CMK (cell line): ENCODE results near the gene SLC25A21.
"Not testable (repeated sequence)": the region's sequence is repeated elsewhere in the genome, so short reads cannot be mapped to it uniquely, and the experiment has no call there.

Experiments used
- DNase-seq: peaks from one replicate; pipeline ENCODE4 v3.0.0-alpha.2; 2010; ENCODE audit warnings: low read depth

SLC25A21 gene

DNA sequence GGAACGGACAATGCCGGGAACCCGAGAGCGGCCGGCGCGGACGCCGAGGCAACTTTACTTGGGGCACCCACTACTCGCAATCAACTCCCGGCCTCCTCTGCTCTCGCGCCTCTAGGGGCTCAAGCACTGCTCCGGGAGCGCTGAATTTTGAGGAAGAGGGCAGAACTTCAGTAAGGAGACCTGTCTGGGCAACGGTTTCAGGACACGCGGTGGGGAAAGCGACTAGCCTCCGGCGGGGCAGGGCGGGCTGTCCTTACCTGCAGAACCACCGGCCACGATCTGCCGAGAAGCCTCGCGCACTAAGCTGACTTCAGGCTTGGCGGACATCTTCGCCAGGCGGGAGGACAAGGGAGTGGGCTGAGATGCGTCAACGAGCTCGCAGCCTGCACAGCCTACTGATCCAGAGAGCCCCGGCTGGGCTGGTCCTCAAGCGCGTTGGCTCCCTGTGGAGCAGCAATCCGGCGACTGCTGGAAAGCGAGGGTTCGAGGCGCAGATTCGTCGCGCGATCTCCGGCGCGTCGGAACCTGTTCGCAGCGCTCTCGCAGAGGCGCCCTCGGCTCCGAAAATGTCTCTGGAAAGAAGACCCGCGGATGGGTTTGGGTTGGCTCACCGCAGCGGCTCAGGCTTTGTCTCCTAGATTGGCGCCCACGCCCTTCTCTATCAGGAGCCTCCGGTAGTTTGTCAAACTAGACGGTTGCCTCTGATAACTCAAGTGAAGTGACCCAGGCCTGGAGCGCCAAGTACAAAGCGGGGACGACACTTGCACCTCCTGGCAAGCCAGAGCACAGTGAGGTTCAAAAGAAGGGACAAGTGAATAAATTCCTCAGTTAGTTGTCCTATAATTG lies at the start of gene SLC25A21:
TSS of gene SLC25A21 (minus strand) at position 583 of the 846 bp plus-strand sequence.
- DNase-seq, result peak; percentile 57

DNA sequence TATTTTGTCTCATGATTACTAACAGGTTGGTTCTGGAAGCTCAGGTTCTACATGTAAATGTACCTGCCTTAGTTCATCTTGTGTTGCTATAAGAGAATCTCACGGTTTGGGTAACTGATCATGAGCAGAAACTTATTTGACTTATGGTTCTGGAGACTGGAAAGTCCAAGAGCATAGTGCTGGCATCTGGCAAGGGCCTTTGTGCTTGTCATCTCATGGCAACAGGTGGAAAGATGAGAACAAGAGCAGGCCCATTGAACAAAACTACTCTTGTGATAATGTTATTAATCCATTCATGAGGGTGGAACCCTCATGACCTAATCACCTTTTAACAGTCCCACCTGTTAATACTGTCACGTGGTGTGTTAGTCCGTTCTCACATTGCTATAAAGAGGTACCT lies 48.7 kb upstream of the SLC25A21 start:
- no peak for DNase-seq

DNA sequence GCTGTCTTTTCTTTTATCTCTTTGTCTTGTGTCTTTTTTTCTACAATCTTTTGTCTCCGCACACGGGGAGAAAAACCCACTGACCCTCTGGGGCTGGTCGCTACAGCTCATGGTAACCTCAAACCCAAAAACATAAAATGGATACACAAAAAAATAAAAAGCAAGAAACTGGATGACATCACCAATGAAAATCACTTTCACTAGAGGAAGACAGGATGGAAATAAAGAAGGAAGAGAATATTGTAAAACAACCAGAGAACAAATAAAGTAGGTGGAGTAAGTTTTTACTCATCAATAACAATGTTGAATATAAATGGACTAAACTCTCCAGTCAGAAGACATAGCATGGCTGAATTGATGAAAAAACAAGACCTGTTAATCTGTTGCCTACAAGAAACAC lies 42.9 kb upstream of the SLC25A21 start:
- no peak for DNase-seq

DNA sequence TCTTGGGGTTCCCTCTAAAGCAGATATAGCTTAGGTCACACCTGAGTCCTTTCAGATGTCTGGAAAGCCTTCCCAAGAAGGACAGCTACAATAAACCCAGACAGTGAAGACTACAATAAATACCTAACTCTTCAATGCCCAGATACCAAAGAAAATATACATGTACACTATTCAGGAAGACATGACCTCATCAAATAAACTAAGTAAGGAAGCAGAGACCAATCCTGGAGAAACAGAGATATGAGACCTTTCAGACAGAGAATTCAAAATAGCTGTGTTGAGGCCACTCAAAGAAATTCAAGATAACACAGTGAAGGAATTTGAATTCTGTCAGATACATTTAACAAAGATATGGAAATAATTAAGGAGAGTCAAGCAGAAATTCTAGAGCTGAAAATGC lies 40.6 kb upstream of the SLC25A21 start:
- DNase-seq, result no peak

DNA sequence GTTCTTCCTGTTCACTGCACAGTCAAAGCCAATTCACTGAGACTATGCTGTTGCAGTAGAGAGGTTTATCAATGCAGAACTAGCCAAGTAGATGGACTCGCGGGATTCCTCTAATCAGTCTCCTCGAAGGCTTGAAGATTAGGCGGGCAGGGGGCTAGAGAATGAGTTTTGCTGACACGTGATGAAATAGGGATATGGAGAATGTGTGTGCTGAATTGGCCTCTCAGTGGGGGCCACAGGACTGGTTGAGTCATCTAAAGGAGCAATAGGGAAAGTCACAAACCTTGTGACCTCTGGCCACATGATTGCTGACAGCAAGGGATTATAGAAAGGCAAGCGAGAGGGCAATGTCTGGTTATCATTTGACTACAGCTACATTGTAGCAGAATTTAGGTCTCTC lies 38.0 kb upstream of the SLC25A21 start:
- DNase-seq, result no peak

DNA sequence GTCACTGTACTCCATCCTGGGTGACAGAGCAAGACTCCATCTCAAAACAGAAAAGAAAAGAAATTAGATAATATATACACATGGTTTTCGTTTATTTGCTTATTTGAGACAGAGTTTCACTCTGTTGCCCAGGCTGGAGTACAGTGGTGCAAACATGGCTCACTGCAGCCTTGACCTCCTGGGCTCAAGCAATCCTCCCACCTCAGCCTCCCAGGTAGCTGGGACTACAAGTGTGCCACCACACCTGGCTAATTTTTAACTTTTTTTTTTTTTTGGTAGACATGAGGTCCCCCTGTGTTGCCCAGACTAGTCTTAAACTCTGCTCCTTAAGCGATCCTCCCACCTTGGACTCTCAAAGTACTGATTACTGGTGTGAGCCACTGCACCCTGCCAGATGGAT lies 37.2 kb upstream of the SLC25A21 start:
- not testable (repeated sequence) for DNase-seq

DNA sequence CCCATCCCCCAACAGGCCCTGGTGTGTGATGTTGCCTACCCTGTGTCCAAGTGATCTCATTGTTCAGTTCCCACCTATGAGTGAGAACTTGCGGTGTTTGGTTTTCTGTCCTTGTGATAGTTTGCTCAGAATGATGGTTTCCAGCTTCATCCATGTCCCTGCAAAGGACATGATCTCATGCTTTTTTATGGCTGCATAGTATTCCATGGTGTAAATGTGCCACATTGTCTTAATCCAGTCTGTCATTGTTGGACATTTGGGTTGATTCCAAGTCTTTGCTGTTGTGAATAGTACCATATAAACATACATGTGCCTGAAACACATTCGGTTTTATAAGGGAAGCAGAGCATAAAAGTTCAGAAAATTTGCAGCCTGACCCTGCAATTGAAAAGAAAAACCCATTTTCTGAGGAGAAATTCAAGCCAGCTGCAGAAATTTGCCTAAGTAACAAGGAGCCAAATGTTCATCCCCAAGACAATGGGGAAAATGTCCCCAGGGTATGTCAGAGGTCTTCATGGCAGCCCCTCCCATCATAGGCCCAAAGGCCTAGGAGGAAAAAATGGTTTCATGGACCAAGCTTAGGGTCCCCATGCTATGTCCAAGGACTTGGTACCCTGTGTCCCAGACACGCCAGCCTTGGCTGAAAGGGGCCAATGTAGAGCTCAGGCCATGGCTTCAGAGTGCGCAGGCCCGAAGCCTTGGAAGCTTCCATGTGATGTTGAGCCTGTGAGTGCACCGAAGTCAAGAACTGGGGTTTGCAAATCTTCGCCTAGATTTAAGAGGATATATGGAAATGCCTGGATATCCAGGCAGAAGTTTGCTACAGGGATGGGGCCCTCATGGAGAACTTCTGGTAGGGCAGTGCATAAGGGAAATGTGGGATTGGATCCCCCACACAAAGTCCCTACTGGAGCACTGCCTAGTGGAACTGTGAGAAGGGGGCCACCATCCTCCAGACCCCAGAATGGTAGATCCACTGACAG lies 33.5 kb upstream of the SLC25A21 start:
- not testable (repeated sequence) for DNase-seq

DNA sequence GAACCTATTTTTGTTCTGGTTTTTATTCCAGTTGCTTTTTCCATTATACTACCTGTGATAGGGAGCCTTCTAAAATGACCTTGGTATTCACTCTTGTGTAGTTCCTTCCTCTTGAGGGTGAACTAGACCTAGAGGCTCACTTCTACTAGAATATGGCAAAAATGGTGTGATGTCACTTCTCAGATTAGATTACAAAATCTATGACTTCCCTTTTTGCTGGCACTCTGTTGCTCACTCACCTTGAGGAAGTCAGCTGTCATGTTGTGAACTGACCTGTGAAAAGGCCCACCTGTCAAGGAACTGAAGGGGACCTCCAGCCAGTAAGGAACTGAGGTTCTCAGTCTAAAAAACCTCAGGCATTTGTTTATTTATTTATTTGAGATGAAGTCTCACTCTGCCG lies 31.0 kb upstream of the SLC25A21 start:
- DNase-seq, result no peak

DNA sequence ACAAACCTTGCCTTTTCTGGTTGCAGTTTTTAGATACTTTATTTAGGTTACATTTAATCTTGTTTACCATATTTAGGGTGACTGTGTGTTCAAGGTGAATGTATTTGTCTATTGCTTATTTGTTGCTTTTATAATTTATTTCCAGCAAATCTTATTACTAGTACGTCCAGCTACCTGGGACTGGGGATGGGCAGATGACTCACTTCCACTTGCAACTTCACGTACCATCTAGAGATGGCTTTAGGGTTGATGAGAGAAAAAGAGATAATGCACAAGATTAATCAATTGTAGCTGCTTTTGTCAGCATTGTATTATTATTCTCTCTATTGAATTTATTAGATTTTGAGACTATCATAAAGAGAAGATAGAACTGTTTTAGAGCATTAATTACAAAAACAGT lies 30.4 kb upstream of the SLC25A21 start:
- no peak for DNase-seq

DNA sequence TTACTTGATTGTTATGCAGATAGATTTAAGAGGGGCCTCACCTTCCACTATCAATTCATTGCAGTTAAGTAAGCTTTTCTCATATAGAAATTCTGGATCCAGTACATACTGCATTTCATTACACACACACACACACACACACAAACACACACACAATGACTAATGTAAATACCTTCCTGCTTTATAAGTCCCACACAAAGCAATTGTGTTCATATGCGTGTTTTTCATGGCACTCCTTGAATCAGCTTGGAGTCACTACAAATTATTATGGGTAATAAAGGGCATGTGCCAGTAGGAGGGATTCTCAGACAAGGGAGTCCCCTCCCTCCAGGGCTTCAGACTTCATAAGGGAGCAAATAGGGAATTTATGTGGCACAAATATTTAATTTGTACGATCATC lies 29.9 kb upstream of the SLC25A21 start:
- DNase-seq, result no peak

DNA sequence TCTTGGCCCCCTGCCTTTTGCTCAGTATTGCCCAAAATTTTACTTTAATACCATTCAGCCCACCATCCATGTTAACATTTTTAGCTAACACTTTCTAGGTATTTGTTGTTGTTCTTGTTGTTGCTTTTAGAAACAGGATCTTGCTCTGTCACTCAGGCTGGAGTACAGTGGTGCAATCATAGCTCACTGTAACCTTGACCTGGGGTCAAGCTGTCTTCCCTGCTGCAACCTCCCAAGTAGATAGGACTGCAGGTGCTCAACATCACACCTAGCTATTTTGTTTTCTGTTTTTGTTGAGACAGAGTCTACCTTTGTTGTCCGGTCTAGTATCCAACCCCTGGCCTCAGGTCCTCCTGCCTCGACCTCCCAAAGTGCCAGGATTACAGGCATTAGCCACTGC lies 29.3 kb upstream of the SLC25A21 start:
- DNase-seq, result no peak

DNA sequence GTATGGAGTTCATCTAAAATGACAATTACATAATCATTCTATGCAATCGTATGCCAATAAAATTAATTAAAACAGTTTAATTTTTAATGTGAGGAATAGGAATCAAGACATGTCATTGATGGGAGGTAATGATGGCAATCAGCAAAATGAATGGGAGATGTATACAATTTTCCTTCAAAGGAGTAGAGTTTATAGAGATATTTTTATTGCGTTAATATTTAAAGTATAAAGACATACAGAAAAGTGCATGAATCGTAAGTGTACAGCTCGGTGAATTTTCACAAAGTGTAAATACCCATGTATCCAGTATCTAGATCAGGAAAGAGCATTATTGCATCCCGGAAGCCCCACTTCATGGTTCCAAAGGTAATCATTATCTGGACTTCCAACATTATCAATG lies 26.5 kb upstream of the SLC25A21 start:
- DNase-seq, result no peak

DNA sequence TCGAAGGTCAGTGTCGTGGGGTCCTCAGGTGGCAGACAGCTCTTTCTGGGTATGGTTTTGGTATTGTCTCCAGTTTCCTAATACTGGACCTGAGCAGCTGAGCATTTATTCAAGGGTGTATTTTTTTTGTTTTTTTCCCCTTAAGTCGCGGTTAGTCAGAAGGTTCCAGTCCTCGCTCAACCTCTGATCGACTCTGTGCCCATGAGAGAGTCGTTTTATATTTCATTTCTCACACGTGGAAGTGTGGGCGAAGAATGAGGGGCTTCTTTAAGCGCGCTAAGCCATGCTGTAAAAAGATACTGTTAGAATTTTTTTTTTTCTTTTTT lies 25.8 kb upstream of the SLC25A21 start:
- DNase-seq, result no peak

DNA sequence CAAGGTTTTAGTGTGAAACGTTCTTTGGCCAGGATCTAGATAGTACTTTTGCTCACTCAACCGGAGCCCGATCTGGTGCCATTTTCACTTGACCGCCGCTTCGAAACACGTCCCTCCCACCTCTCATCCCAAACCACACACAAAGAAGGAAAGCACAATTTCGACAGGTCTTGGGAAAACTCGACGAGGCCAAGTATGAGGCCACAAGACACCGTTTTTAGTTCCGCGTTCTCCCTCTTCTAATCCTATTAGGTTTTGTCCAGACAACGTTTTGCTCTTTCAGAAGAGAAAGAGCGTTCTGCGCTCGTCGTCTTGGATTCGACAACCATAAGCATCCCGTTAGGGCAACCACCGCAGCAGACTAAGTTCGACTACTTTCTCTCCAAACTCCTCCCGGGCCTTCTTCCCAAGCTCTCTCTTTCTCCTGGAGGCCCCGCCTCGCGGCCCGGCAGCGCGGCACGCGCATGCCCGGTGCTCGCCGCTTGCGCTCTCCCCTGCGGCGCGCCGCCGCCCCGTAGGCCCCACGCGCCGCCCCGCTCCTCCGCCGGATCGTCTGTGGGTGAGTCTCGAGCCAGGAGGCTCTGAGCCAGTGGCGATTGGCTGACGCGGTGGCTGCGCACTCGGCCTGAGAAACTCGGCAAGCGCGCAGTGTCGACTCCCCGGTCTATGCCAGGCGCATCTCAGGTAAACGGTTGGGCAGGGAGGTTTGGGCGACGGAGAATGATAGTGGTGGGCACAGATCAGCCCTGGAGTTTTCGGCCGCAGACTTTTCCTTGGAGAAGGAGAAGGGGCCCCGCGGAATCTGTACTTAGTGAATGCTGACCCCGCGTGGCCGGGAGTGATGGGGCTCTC lies 25.2 kb upstream of the SLC25A21 start, which contains the start of gene MIPOL1:
TSS of gene MIPOL1 (plus strand) at position 517 of the 852 bp plus-strand sequence. CDS start 49,952 bp downstream, outside the sequence.
- peak; percentile 44 for DNase-seq

DNA sequence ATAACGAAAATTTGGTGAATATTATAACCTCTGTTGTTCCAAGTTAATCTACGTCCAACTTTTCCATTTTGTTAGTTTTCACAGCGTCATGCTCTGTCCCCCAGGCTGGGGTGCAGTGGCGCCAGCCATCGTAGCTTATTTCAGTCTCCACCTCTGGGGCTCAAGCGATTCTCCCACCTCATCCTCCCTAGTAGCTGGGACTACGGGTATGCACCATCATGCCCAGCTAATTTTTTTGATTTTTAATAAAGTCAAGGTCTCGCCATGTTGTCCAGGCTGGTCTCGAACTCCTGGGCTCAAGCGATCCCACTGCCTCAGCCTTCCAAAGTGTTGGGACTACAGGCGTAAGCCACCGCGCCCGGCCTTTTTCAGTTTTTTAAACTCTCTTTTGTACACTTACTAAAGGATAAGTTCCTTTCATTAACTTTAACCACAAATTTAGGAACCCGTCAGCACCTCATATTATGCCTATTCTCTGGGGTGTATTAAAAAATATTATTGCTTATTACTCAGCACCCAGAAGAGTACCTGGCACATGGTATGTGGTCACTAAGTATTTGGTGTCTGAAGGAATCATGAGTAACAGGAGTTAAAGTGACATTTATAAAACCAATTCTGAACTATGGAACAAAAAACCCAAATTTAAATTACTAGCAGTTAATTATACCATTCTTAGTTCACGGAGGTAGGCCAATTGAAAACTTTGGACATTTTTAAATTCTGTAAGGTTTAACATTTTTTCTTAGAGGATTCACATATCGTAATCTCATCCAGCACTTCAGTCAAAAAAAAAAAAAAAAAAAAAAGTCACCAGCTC lies 24.4 kb upstream of the SLC25A21 start:
- DNase-seq, result no peak

DNA sequence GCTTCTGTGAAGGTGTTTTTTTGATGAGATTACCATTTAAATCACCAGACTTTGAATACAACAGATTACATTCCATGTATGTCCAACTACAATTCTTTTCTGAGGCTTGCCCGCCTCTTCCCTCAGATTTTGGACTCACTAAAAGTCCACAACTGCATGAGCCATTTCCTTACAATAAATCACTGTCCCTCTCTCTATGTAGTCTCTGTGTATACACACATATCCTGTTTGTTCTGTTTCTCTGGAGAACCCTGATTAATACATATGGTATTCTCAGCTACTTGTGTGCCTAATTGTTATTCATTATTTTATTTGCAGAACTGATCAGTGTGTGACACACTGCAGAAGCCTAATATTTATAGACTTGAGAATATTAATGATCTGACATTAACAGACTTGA lies 22.9 kb upstream of the SLC25A21 start:
- no peak for DNase-seq

DNA sequence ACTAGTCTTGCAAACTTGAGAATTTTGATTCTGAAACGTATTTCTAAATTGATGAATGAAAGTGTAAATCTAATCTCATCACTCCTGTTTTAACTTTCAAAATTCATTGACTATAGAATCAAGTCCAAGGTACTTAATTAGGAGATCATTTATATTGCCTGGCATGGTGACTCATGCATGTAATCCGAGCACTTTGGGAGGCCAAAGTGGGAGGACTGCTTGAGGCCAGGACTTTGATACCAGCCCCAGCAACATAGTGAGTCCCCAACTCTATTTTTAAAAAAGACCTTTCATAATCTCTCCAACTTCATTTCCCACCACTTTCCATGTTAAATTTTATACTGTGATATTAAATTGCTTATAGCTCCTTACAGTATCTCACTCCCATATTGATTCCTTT lies 22.3 kb upstream of the SLC25A21 start:
- DNase-seq, result no peak

DNA sequence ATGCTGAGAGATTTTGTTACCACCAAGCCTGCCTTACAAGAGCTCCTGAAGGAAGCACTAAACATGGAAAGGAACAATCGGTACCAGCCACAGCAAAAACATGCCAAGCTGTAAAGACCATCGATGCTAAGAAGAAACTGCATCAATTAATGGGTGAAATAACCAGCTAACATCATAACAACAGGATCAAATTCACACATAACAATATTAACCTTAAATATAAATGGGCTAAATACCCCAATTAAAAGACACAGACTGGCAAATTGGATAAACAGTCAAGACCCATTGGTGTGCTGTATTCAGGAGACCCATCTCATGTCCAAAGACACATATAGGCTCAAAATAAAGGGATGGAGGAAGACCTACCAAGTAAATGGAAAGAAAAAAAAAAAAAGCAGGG lies 17.3 kb upstream of the SLC25A21 start:
- DNase-seq, result not testable (repeated sequence)

DNA sequence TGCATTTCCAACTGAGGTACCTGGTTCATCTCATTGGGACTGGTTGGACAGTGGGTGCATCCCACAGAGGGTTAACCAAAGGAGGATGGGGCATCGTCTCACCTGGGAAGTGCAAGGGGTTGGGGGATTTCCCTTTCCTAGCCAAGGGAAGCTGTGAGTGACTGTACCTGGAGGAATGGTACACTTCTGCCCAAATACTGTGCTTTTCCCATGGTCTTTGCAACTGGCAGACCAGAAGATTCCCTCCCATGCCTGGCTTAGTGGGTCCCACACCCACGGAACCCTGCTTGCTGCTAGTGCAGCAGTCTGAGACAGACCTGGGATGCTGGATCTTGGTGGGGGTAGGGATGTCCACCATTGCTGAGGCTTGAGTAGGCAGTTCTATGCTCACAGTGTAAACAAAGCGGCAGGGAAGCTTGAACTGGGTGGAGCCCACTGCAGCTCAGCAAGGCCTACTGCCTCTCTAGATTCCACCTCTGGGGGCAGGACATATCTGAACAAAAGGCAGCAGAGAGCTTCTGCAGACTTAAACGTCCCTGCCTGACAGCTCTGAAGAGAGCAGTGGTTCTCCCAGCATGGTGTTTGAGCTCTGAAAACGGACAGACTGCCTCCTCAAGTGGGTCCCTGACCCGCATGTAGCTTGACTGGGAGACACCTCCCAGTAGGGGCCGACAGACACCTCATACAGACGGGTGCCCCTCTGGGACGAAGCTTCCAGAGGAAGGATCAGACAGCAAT lies 15.6 kb upstream of the SLC25A21 start:
- not testable (repeated sequence) for DNase-seq

DNA sequence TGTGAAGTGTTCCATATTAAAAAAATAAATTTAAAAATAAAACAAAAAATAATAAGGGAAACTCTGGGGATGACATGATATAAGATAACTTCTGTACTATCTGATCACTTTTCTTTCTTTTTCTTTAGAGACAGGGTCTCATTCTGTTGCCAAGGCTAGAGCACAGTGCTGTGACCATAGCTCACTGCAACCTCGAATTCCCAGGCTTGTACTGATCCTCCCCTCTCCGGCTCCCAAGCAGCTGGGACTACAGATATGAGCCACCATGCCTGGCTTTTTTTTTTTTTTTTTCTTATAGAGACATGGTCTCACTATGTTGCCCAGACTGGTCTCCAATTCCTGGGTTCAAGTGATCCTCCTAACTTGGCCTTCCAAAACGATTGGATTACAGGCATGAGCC lies 14.9 kb upstream of the SLC25A21 start:
- DNase-seq, result no peak
